Cortex of kidney (tissue), 1 donor: Measurements from ENCODE around the gene P3R3URF.

Source experiments
- DNase-seq: peaks from one replicate; lab custom pipeline; 2025; lab: John Stamatoyannopoulos, UW

The P3R3URF gene

DNA sequence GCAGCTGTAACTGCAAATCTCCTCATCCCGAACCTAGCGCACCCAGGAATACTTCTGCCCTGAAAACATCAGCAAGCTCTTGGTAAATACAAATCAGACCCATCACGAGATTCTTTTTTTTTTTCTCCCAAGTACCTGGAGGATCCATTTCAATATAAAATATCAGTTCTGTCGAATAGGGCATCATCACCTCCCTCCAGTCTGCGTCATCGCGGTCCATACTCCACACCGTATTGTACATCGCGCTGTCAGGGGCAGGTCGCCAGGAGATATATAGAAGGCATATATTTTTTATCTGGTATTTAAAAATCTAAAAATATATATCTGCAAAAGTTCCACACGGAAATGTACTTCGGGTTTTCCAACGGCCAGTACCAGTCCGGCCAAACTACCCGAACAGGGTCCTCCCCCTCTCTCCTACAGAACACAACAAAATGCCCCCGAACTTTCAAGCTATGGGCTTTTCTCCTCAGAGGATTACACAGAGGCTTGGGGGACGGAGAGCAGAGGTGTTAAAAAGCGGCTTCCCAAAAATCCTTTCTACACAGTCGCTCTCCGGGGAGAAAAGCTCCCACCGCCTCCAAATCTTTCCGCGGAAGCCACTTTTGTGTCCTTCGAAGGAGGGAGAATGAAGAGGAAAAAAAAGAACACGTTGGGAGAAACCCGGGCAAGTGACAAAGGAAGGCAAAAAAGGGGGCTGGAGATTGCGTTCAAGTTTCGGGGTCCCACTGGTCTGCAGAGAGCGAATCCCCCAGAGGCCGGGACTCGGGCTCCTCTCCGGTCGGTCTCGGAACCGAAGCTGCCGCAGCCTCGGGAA, 44.4 kb downstream of the P3R3URF start:
- DNase-seq = no peak

DNA sequence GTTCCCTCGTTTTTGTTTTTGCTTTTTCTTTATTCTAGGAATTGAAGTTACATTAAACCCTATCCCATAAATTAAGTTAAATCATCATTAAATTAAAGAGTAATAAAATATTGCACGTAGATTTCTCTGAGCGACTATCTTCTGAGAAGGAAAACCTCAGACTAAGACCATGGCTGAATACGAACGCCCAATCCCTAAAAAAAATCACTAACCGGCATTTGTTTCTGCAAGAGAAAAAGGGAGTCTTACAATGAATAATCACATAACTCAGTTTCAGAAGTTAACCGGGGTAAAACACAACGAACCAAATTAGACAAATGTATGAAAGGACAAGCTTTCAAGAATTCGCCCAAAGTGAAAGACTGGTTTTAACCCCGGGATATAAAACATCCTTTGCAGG, 45.2 kb downstream of the P3R3URF start:
- no peak for DNase-seq

DNA sequence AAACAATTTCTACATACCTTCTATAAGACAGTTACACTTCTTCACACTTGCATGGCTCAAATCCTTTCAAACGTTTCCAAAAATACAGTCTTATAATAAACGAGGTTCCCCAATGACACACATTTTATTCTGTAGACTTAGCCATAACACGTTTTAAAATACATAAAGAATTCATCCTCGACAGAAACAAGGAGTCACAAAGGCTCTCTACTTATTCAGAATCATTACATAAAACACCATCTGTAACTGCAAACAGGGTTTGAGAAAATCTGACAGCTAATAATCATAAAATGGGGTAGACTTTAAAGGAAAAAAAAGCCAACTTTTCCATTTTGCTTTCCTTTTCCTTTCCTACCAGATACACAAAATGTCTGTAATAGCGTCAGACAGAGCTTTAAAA, 45.7 kb downstream of the P3R3URF start:
- no peak for DNase-seq

DNA sequence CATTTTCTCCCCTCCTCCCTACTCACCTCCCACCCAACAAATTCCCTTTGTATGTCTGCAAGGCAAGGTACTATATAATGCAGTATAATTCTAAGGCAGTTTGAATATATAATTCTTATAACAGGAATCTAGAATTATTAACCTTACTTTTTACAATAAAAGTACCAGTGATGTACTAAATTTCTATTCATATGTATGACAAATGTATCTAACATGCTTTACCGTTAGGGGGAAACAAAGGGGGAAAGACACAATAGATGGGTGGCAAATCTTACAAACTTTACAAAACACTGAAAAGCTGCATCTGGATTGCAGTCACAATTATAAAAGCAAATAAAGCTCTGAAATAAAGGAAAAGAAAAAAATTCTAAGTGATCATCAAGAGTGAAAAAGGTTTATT, 46.2 kb downstream of the P3R3URF start:
- no peak for DNase-seq

DNA sequence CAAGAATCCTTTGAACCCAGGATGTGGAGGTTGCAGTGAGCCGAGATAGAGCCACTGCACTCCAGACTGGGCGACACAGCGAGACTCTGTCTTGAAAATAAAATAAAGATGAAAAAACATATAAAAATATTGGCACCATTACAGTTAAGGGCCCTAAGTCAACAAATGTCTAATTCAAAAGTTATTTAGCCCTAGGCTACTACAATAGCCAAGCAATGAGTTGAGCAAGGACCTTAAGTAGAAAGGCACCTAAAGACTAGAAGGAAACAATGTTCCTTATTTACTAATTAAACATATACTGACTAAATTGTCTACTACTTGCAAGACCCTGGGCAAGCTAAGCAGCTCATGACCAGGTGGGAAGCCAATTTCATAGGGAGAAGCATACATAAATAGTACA, 47.9 kb downstream of the P3R3URF start:
- DNase-seq = no peak
